Endothelial cell (in vitro differentiated cells): ENCODE measurements around the gene INO80B. TPM values are rescaled to one million over a fixed set of nuclear protein-coding genes. Genes with fewer than 3 reads are reported as not detected.

Experiments
- DNase-seq: peaks from one replicate; pipeline ENCODE4 v3.0.0; 2021; ENCODE audit warnings: low spot score
- H3K27ac Mint-ChIP-seq: one replicate; pipeline ENCODE4 v1.8.0; 2021; ENCODE audit warnings: mixed read lengths, inconsistent platforms; ENCODE audit not compliant: unreplicated experiment
- H3K27me3 Mint-ChIP-seq: one replicate; pipeline ENCODE4 v1.8.0; 2021; ENCODE audit warnings: mild to moderate bottlenecking, moderate library complexity, mixed read lengths, inconsistent platforms; ENCODE audit not compliant: unreplicated experiment
- H3K36me3 Mint-ChIP-seq: one replicate; pipeline ENCODE4 v1.8.0; 2021; ENCODE audit warnings: mild to moderate bottlenecking, low read depth, mixed read lengths, inconsistent platforms; ENCODE audit not compliant: unreplicated experiment
- H3K4me1 Mint-ChIP-seq: one replicate; pipeline ENCODE4 v1.8.0; 2021; ENCODE audit warnings: mild to moderate bottlenecking, mixed read lengths, inconsistent platforms; ENCODE audit not compliant: unreplicated experiment
- H3K4me3 Mint-ChIP-seq: one replicate; pipeline ENCODE4 v1.8.0; 2021; ENCODE audit warnings: mild to moderate bottlenecking, mixed read lengths, inconsistent platforms; ENCODE audit not compliant: unreplicated experiment
- H3K9me3 Mint-ChIP-seq: one replicate; pipeline ENCODE4 v1.8.0; 2021; ENCODE audit warnings: mixed read lengths, inconsistent platforms; ENCODE audit not compliant: unreplicated experiment
- total RNA-seq: library from RNA; stranded (reverse); fragmentation: NEBNext Ultra II Directional; extraction: Animal tissue kit (Norgen Biotek cat#: 25700); gene quantifications from one replicate; pipeline ENCODE4 v1.2.1, GENCODE V29; 2021; ENCODE audit not compliant: unreplicated experiment
- TF ChIP-seq, protein P1 (sequence below): fragments of 200-600 bp; sonication (generic); IDR thresholded peaks from one replicate; pipeline ENCODE4 v1.5.0; 2021; ENCODE audit warnings: antibody characterized with exemption; ENCODE audit not compliant: unreplicated experiment

The INO80B gene
- total RNA-seq, 1 donor from 2014 or later = 22.1 TPM

DNA sequence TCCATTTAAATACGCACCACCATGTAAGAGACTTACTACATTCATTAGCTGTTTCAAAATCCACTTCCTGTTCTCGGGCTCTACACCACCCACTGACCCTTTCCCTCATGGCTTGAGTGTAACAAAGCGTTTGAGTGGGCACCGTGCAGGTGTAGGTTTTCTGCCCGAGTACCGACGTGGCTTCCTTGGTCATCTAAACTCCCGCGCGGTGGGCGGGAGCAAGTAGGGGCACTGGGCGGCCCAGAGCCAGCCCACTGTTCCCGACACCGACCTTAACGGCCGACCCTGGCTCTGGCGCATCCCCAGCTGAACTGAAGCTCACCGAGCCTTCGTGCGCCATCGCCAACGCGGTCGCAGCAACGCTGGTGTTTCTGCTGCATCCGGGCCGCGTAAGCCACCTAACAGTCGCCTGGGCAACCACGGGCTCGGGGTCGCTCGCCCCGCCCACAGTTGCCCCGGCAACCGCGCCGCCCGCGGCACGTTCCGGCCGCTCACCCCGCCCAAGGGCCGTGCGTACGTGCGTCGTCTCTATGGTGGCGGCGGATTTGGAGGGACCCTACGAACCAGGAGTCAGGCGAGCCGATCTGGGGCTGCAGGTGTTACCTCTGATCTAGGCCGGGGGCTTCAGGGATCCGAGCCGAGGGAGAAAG is 33.5 kb upstream of the INO80B start, which contains the start of the genes C2orf81 and WDR54:
TSS of gene C2orf81 (minus strand) at position 399 of the 650 bp plus-strand sequence. CDS start at position 340, 59 bp downstream.
TSS of gene WDR54 (plus strand) at position 510 of the 650 bp plus-strand sequence. CDS start 424 bp downstream, outside the sequence.
- peaks cover 11% of the 10 kb centered on the region for H3K27me3 Mint-ChIP-seq
- no peaks in the 10 kb centered on the region for H3K9me3 Mint-ChIP-seq
- peak; percentile 88 for DNase-seq
- H3K36me3 Mint-ChIP-seq = peaks cover 17% of the 10 kb centered on the region
- peaks cover 13% of the 10 kb centered on the region for H3K4me1 Mint-ChIP-seq
- H3K4me3 Mint-ChIP-seq = peak within 1 kb of the TSS; percentile 99
- peak within 1 kb of the TSS; percentile 98 for H3K27ac Mint-ChIP-seq
- TF ChIP-seq, protein P1, sequence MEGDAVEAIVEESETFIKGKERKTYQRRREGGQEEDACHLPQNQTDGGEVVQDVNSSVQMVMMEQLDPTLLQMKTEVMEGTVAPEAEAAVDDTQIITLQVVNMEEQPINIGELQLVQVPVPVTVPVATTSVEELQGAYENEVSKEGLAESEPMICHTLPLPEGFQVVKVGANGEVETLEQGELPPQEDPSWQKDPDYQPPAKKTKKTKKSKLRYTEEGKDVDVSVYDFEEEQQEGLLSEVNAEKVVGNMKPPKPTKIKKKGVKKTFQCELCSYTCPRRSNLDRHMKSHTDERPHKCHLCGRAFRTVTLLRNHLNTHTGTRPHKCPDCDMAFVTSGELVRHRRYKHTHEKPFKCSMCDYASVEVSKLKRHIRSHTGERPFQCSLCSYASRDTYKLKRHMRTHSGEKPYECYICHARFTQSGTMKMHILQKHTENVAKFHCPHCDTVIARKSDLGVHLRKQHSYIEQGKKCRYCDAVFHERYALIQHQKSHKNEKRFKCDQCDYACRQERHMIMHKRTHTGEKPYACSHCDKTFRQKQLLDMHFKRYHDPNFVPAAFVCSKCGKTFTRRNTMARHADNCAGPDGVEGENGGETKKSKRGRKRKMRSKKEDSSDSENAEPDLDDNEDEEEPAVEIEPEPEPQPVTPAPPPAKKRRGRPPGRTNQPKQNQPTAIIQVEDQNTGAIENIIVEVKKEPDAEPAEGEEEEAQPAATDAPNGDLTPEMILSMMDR = no peak

DNA sequence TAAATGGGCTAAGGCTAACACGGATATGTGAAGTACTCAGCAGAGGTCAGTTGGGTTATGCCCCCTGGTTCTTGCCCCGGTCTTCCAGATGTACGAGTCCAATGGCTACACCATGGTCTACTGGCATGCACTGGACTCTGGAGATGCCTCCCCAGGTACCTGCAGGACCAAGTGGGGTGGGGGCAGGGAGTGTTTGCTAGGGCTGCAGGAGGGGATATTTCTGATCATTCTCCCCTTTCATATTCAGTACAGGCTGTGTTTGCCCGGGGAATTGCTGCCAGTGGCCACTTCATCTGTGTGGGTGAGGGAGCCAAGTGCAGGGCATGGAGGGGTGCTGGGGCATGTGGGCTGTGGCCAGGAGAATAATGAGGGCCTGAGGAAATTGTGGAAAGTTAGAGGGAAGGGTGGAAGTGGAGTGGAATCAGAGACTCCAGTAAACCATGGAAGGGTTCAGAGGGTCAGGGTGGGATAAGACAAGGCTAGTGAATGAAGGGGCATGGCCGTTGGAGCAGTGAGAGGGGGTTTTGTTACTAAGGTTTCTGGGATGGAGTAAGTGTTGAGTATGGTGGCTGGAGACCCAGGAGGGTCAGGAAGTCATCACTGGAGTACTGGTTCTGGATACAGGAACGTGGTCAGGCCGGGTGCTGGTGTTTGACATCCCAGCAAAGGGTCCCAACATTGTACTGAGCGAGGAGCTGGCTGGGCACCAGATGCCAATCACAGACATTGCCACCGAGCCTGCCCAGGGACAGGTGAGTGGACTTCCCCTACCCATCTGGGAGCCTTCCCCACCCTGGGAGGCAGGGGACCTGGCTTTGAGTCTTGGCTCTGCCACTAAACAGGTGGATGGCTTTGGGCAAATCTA is 31.4 kb upstream of the INO80B start:
- Mint-ChIP-seq H3K4me3 (peak overlapping the region; percentile 75), H3K27ac (no peak overlapping the region), H3K4me1 (peaks cover 13% of the 10 kb centered on the region), H3K27me3 (peaks cover 14% of the 10 kb centered on the region), H3K9me3 (no peaks in the 10 kb centered on the region), H3K36me3 (peaks cover 34% of the 10 kb centered on the region)
- TF ChIP-seq, protein P1 = no peak
- DNase-seq = no peak

DNA sequence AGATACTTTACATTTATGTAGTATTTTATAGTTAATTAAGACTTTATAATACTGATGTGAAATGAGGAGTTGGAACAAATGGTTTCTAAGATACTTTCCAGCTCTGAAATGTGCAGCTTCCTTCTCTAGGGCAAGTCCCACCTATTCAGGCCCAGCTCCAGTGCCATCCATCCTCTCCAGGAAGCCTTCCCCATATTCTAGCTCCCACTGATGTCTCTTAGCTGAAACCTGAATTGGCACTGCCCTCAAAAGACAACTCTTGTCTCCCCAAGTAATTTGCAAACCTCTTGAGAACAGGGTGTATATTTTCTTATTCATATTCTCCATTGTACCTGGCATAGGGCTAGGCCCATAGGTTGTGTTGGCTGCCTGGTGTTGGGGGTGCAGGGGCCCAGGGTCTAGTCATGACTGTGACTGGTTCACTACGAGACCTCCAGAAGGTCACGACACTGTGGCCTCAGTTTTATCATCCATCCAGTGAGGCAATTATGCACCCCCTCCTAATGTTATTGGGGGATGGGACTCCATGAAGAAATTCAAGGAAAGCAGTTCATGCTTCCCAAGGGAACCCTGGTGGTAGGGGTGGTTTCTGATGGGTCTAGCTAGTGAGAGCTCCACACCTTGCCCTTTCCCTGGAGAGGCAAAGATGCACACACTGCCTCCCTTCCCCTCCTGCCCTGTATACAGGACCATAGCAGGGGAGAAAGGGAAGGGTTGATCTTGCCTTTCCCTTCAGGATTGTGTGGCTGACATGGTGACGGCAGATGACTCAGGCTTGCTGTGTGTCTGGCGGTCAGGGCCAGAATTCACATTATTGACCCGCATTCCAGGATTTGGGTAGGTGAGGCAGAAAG is 30.5 kb upstream of the INO80B start:
- H3K27me3 Mint-ChIP-seq = peaks cover 14% of the 10 kb centered on the region
- DNase-seq = no peak
- H3K9me3 Mint-ChIP-seq = no peaks in the 10 kb centered on the region
- peaks cover 43% of the 10 kb centered on the region for H3K36me3 Mint-ChIP-seq
- H3K27ac Mint-ChIP-seq = peak overlapping the region; percentile 39
- TF ChIP-seq, protein P1 = no peak
- H3K4me1 Mint-ChIP-seq = peaks cover 13% of the 10 kb centered on the region
- H3K4me3 Mint-ChIP-seq = peak overlapping the region; percentile 59

DNA sequence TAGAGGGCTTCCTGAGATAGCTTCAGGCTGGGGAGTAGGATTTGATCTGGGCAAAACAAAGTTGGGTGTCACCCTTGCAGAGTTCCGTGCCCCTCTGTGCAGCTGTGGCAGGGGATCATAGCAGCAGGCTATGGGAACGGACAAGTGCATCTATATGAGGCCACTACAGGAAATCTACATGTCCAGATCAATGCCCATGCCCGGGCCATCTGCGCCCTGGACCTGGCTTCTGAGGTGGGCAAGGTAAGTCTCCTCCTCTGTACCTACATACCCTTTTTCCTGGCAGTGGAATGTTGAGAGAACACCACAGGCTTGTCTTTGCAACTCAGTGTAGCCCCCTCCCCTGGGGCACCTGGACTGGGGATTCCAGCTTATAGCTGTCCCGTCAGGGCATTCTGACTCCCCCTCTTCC is 29.9 kb upstream of the INO80B start:
- peak overlapping the region; percentile 59 for H3K4me3 Mint-ChIP-seq
- peak overlapping the region; percentile 39 for H3K27ac Mint-ChIP-seq
- peaks cover 14% of the 10 kb centered on the region for H3K27me3 Mint-ChIP-seq
- H3K36me3 Mint-ChIP-seq = peaks cover 47% of the 10 kb centered on the region
- H3K9me3 Mint-ChIP-seq = no peaks in the 10 kb centered on the region
- H3K4me1 Mint-ChIP-seq = peaks cover 13% of the 10 kb centered on the region
- no peak for DNase-seq
- TF ChIP-seq, protein P1 = no peak
